OCI-LY7 (cell line): ENCODE measurements around the gene LHFPL6.

Source experiments
- EZH2phosphoT487 ChIP-seq: fragments of 200-600 bp; sonication (generic); IDR thresholded peaks from 2 replicates; pipeline ENCODE4 v1.6.1; 2018; ENCODE audit warnings: low read depth, borderline replicate concordance, mild to moderate bottlenecking, mixed run types, antibody characterized with exemption, low read length, moderate library complexity, mixed read lengths
- TF ChIP-seq, protein P1 (sequence below): fragments of 200-600 bp; sonication (generic); conservative IDR thresholded peaks from 2 replicates; pipeline ENCODE4 v1.5.1; 2014; ENCODE audit warnings: mild to moderate bottlenecking, antibody characterized with exemption, low read length, moderate library complexity, mixed read lengths

DNA sequence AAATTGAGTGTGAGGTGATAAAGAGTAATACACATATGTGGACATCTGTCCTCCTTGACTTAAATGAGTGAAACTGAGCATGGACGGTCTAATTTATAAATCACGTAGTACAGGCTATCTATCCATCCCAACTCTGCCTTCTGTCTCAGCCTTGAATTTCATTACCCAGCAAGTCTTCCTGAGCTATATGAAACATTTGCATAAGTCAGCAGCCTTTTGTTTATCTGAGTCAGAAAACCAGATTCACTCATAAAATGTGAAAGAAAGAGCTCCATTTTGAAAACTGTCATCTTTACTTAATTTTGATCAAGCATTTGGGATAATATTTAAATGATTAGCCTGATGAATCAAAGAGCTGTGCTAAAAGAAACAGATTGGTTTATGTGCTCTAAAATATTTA, 197.9 kb downstream of the LHFPL6 start:
- TF ChIP-seq, protein P1, sequence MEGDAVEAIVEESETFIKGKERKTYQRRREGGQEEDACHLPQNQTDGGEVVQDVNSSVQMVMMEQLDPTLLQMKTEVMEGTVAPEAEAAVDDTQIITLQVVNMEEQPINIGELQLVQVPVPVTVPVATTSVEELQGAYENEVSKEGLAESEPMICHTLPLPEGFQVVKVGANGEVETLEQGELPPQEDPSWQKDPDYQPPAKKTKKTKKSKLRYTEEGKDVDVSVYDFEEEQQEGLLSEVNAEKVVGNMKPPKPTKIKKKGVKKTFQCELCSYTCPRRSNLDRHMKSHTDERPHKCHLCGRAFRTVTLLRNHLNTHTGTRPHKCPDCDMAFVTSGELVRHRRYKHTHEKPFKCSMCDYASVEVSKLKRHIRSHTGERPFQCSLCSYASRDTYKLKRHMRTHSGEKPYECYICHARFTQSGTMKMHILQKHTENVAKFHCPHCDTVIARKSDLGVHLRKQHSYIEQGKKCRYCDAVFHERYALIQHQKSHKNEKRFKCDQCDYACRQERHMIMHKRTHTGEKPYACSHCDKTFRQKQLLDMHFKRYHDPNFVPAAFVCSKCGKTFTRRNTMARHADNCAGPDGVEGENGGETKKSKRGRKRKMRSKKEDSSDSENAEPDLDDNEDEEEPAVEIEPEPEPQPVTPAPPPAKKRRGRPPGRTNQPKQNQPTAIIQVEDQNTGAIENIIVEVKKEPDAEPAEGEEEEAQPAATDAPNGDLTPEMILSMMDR = no peak
- no peak for TF ChIP-seq EZH2phosphoT487
